Kidney (tissue), 14 donors: ENCODE data around the gene MYL7. TPM values are rescaled to one million over a fixed set of nuclear protein-coding genes. Genes with fewer than 3 reads are reported as not detected.

Experiments
- DNase-seq, 5 donors: peaks; one replicate each; pipeline ENCODE4 v3.0.0-alpha.2; 2013 to 2020
- FAIRE-seq: peaks from 2 replicates; lab custom pipeline; 2012; peaks lifted over from hg19 to GRCh38; lab: Jason Lieb, UNC
- H3K27ac ChIP-seq, 2 donors: one replicate each; pipeline ENCODE4 v1.7.0; 2013; ENCODE audit warnings: low read depth in 2 of 2, low read length in 2 of 2, inconsistent platforms in 1 of 2
- H3K27me3 ChIP-seq: one replicate; pipeline ENCODE4 v1.7.1; 2013; ENCODE audit warnings: low read length, inconsistent platforms; ENCODE audit not compliant: control insufficient read depth, insufficient read depth
- H3K36me3 ChIP-seq, 3 donors: one replicate each; pipeline versions ENCODE4 v1.7.0 to v1.7.1; 2013; ENCODE audit warnings: low read length in 3 of 3, control low read depth in 1 of 3, inconsistent platforms in 1 of 3; ENCODE audit not compliant: insufficient read depth in 3 of 3, control insufficient read depth in 2 of 3
- H3K4me1 ChIP-seq, 3 donors: one replicate each; pipeline versions ENCODE4 v1.7.0 to v1.7.1; 2013; ENCODE audit warnings: low read length in 3 of 3, inconsistent platforms in 1 of 3, low read depth in 1 of 3; ENCODE audit not compliant: control insufficient read depth in 2 of 3, insufficient read depth in 2 of 3
- H3K4me3 ChIP-seq, 3 donors: one replicate each; pipeline versions ENCODE4 v1.7.0 to v1.8.1; 2013; ENCODE audit warnings: low read length in 3 of 3, control low read depth in 1 of 3, inconsistent platforms in 1 of 3
- H3K9ac ChIP-seq, 3 donors: one replicate each; pipeline versions ENCODE4 v1.7.0 to v1.7.1; 2013; ENCODE audit warnings: low read length in 3 of 3, control low read depth in 1 of 3, inconsistent platforms in 1 of 3
- H3K9me3 ChIP-seq, 3 donors: one replicate each; pipeline versions ENCODE4 v1.7.0 to v1.7.1; 2013; ENCODE audit warnings: low read length in 3 of 3, control low read depth in 1 of 3, inconsistent platforms in 1 of 3; ENCODE audit not compliant: control insufficient read depth in 2 of 3, insufficient read depth in 1 of 3
- intact Hi-C: fragments of 100-400 bp; cut with DNase I; formaldehyde crosslinking; loops from one replicate; pipeline ENCODE4 v1.11.1; 2022
- polyA plus RNA-seq: library from polyadenylated mRNA; stranded (reverse); fragments of 350-450 nt; fragmentation: Illumina TruSeq; extraction: RNeasy Lipid Tissue Mini Kit (QIAGEN cat#74804); gene quantifications from one replicate; pipeline ENCODE4 v1.2.3, GENCODE V29; 2014; ENCODE audit warnings: low read depth, low replicate concordance; ENCODE audit not compliant: insufficient read depth
- total RNA-seq: library from RNA; stranded (reverse); fragmentation: NEBNext Ultra II Directional; extraction: Animal tissue kit (Norgen Biotek cat#: 25700); gene quantifications from one replicate; pipeline ENCODE4 v1.2.1, GENCODE V29; 2021
- TF ChIP-seq, protein P1 (sequence below): IDR thresholded peaks from 3 replicates; pipeline ENCODE4 v1.5.1; 2012; ENCODE audit warnings: mild to moderate bottlenecking, moderate library complexity, borderline replicate concordance; ENCODE audit not compliant: insufficient read depth; ENCODE audit errors: extremely low read depth
- donor health status: control.
- donor health status: control.
- donor health status: control.
- donor health status: control.
- donor health status: control.
- donor health status: DM: yes; HTN: yes; CAD: no.
- donor health status: Normal renal cell carcinoma (clear cell type).

Gene MYL7
- total and polyA plus RNA-seq, 2 donors from 2014 or later = not detected

DNA sequence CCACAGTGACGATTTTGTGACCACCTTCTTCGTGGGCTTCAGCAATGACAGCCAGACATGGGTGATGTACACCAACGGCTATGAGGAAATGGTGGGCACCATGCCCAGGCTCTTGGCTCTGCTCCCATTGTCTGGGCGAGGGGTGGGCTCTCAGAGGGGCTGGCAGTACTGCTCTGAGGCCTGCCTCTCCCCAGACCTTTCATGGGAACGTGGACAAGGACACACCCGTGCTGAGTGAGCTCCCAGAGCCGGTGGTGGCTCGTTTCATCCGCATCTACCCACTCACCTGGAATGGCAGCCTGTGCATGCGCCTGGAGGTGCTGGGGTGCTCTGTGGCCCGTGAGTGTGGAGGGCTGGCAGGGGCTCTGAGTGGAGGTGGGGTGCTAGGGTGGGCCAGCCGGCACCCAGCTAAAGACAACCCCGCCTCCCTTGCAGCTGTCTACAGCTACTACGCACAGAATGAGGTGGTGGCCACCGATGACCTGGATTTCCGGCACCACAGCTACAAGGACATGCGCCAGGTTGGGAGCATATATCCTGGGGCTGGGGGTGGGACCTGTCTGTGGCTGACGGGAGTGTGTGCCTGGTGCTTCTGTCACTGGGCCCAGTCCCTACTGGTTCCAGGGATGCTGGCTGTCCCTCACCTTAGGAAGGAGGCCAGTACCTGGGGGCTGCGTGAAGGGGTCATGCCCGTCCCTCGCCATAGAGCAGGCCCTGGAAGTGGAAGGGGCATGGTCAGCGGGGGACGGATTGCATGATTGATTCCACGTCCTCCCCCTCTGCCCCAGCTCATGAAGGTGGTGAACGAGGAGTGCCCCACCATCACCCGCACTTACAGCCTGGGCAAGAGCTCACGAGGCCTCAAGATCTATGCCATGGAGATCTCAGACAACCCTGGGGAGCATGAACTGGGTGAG lies 30.2 kb downstream of the MYL7 start:
- H3K9me3 ChIP-seq = no peaks in the 10 kb centered on the region
- no peak overlapping the region for H3K4me3 ChIP-seq
- DNase-seq (peak in 1 of 5 donors; percentile 63), FAIRE-seq (no peak)
- H3K36me3 ChIP-seq = no peaks in the 10 kb centered on the region
- no peak overlapping the region for H3K27ac ChIP-seq
- TF ChIP-seq, protein P1, sequence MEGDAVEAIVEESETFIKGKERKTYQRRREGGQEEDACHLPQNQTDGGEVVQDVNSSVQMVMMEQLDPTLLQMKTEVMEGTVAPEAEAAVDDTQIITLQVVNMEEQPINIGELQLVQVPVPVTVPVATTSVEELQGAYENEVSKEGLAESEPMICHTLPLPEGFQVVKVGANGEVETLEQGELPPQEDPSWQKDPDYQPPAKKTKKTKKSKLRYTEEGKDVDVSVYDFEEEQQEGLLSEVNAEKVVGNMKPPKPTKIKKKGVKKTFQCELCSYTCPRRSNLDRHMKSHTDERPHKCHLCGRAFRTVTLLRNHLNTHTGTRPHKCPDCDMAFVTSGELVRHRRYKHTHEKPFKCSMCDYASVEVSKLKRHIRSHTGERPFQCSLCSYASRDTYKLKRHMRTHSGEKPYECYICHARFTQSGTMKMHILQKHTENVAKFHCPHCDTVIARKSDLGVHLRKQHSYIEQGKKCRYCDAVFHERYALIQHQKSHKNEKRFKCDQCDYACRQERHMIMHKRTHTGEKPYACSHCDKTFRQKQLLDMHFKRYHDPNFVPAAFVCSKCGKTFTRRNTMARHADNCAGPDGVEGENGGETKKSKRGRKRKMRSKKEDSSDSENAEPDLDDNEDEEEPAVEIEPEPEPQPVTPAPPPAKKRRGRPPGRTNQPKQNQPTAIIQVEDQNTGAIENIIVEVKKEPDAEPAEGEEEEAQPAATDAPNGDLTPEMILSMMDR = no peak
- no peaks in the 10 kb centered on the region for H3K4me1 ChIP-seq
- H3K9ac ChIP-seq = no peak overlapping the region
- intact Hi-C loops = no loop called here
- H3K27me3 ChIP-seq = no peaks in the 10 kb centered on the region

DNA sequence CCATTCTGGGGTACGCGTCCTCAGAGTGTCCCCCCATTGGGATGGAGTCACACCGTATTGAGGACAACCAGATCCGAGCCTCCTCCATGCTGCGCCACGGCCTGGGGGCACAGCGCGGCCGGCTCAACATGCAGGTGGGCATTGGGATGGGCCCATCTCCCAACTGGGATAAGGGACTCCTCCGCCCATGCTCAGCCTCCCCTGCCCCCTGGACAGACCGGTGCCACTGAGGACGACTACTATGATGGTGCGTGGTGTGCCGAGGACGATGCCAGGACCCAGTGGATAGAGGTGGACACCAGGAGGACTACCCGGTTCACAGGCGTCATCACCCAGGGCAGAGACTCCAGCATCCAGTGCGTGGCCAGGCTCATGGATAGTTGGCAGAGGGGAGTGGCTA lies 31.1 kb downstream of the MYL7 start:
- intact Hi-C loops = no loop called here
- TF ChIP-seq, protein P1 = no peak
- FAIRE-seq = no peak

GRCh38 chr7:44108768-44109750 lies 32.1 kb downstream of the MYL7 start:
- intact Hi-C loops = no loop called here
- TF ChIP-seq, protein P1 = no peak
- H3K4me3 ChIP-seq = no peak overlapping the region
- peak in 1 of 5 donors; percentile 68 for DNase-seq
- no peaks in the 10 kb centered on the region for H3K9me3 ChIP-seq
- H3K27me3 ChIP-seq = no peaks in the 10 kb centered on the region
- no peak overlapping the region for H3K9ac ChIP-seq
- FAIRE-seq = no peak
- no peaks in the 10 kb centered on the region for H3K36me3 ChIP-seq
- no peaks in the 10 kb centered on the region for H3K4me1 ChIP-seq
- no peak overlapping the region for H3K27ac ChIP-seq

More for the DNA sequence above, 31.1 kb downstream of the MYL7 start:
- no peaks in the 10 kb centered on the region for H3K36me3 ChIP-seq
- no peaks in the 10 kb centered on the region for H3K9me3 ChIP-seq
- H3K27me3 ChIP-seq = no peaks in the 10 kb centered on the region
- no peak overlapping the region for H3K27ac ChIP-seq
- no peaks in the 10 kb centered on the region for H3K4me1 ChIP-seq
- no peak overlapping the region for H3K4me3 ChIP-seq
- DNase-seq = peak in 1 of 5 donors; percentile 59
- H3K9ac ChIP-seq = no peak overlapping the region
